Trophoblast cell (in vitro differentiated cells and primary cell): Measurements from ENCODE around the gene KLHL6.
"Not testable (repeated sequence)": the region's sequence is repeated elsewhere in the genome, so short reads cannot be mapped to it uniquely, and the experiment has no call there.

Source experiments
- DNase-seq, 2 donors: peaks; one replicate each; pipeline ENCODE4 v3.0.0-alpha.2; 2016
- H2AFZ ChIP-seq: 2 replicates; pipeline ENCODE4 v1.6.1; 2013; ENCODE audit warnings: low read length, moderate library complexity, mild to moderate bottlenecking; ENCODE audit not compliant: insufficient read depth, poor library complexity
- H2AK5ac ChIP-seq: 2 replicates; pipeline ENCODE4 v1.6.1; 2013; ENCODE audit warnings: mild to moderate bottlenecking, low read length
- H2BK120ac ChIP-seq: 2 replicates; pipeline ENCODE4 v1.6.1; 2013; ENCODE audit warnings: low read length, mild to moderate bottlenecking, moderate library complexity; ENCODE audit not compliant: insufficient read depth, poor library complexity
- H2BK12ac ChIP-seq: 2 replicates; pipeline ENCODE4 v1.6.1; 2013; ENCODE audit warnings: mild to moderate bottlenecking, low read length, moderate library complexity
- H2BK5ac ChIP-seq: 2 replicates; pipeline ENCODE4 v1.6.1; 2013; ENCODE audit warnings: low read length, low read depth, moderate library complexity, mild to moderate bottlenecking; ENCODE audit not compliant: poor library complexity
- H3K14ac ChIP-seq: 2 replicates; pipeline ENCODE4 v1.6.1; 2013; ENCODE audit warnings: mild to moderate bottlenecking, low read length
- H3K18ac ChIP-seq: 2 replicates; pipeline ENCODE4 v1.6.1; 2013; ENCODE audit warnings: mild to moderate bottlenecking, low read length
- H3K23ac ChIP-seq: 2 replicates; pipeline ENCODE4 v1.6.1; 2013; ENCODE audit warnings: low read length
- H3K27ac ChIP-seq: 2 replicates; pipeline ENCODE4 v1.5.1; 2013; ENCODE audit warnings: low read depth, mild to moderate bottlenecking, inconsistent platforms, low read length, moderate library complexity
- H3K27me3 ChIP-seq: 2 replicates; pipeline ENCODE4 v1.6.1; 2013; ENCODE audit warnings: inconsistent platforms, mild to moderate bottlenecking, low read length, moderate library complexity; ENCODE audit not compliant: insufficient read depth
- H3K36me3 ChIP-seq, 2 experiments: 1 replicate in 1 of 2; 2 replicates in 1 of 2; pipeline ENCODE4 v1.6.1; 2013; ENCODE audit warnings: low read length in 2 of 2, mild to moderate bottlenecking in 2 of 2, moderate library complexity in 1 of 2; ENCODE audit not compliant: insufficient read depth in 2 of 2, control insufficient read depth in 1 of 2
- H3K4ac ChIP-seq: 2 replicates; pipeline ENCODE4 v1.6.1; 2013; ENCODE audit warnings: low read depth, mild to moderate bottlenecking, low read length, moderate library complexity
- H3K4me1 ChIP-seq, 2 experiments: 1 replicate in 1 of 2; 2 replicates in 1 of 2; pipeline ENCODE4 v1.6.1; 2013; ENCODE audit warnings: low read length in 2 of 2, mild to moderate bottlenecking in 2 of 2, moderate library complexity in 1 of 2; ENCODE audit not compliant: insufficient read depth in 2 of 2, control insufficient read depth in 1 of 2
- H3K4me2 ChIP-seq: 2 replicates; pipeline ENCODE4 v1.6.1; 2013; ENCODE audit warnings: inconsistent platforms, mild to moderate bottlenecking, low read length, moderate library complexity
- H3K4me3 ChIP-seq: 2 replicates; pipeline ENCODE4 v1.5.1; 2013; ENCODE audit warnings: mild to moderate bottlenecking, low read depth, low read length, inconsistent platforms
- H3K79me1 ChIP-seq: one replicate; pipeline ENCODE4 v1.6.1; 2013; ENCODE audit warnings: low read length
- H3K79me2 ChIP-seq: 2 replicates; pipeline ENCODE4 v1.6.1; 2013; ENCODE audit warnings: low read length, mild to moderate bottlenecking; ENCODE audit not compliant: control insufficient read depth, insufficient read depth, poor library complexity
- H3K9ac ChIP-seq: 2 replicates; pipeline ENCODE4 v1.6.1; 2013; ENCODE audit warnings: mild to moderate bottlenecking, low read length
- H3K9me3 ChIP-seq: 2 replicates; pipeline ENCODE4 v1.6.1; 2013; ENCODE audit warnings: low read depth, mild to moderate bottlenecking, control low read depth, inconsistent platforms, low read length; ENCODE audit not compliant: insufficient read depth
- H4K12ac ChIP-seq: 2 replicates; pipeline ENCODE4 v1.6.1; 2013; ENCODE audit warnings: low read depth, mild to moderate bottlenecking, low read length, moderate library complexity
- H4K8ac ChIP-seq: 2 replicates; pipeline ENCODE4 v1.6.1; 2013; ENCODE audit warnings: low read depth, mild to moderate bottlenecking, low read length, moderate library complexity
- H4K91ac ChIP-seq: one replicate; pipeline ENCODE4 v1.6.1; 2013; ENCODE audit warnings: low read depth, mild to moderate bottlenecking, low read length, moderate library complexity
- WGBS: extraction: QIAGEN DNeasy Blood & Tissue Kit; methylation state at CpG from one replicate; pipeline ENCODE4 v1.1.7; 2013; ENCODE audit warnings: missing lambda C conversion rate; ENCODE audit not compliant: insufficient read length, insufficient coverage; ENCODE audit errors: extremely low coverage; 5-methylcytosine and 5-hydroxymethylcytosine counted together

KLHL6 gene

DNA sequence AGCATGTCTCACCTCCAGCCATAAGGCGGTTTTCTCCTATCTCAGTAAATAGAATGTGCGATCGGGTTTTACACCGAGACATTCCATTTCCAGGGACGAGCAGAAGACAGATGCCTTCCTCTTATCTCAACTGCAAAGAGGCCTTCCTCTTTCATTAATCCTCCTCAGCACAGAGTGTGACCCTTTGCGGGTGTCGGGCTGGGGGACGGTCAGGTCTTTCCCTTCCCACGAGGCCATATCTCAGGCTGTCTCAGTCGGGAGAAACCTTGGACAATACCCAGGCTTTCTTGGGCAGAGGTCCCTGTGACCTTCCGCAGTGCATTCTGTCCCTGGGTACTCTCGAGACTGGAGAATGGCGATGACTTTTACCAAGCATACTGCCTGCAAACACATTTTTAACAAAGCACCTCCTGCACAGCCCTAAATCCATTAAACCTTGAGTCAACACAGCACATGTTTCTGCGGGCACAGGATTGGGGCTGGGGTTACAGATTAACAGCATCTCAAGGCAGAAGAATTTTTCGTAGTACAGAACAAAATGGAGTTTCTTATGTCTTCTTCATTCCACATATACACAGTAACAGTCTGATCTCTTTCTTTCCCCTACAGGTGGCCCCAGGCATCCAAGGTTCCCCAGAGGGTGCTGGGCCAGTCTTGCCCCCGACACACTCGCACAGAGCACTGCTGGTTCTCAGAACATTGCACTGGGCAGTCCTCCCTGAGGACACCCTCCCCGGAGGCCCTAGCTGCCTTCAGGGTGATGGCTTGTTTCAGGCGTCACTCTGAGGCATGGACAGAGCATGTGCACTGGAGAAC, 34.6 kb downstream of the KLHL6 start:
- H3K18ac ChIP-seq, H2AK5ac ChIP-seq, H3K4me1 ChIP-seq, H2BK5ac ChIP-seq, H3K79me1 ChIP-seq, H3K4ac ChIP-seq, H4K91ac ChIP-seq, H2BK12ac ChIP-seq, H3K79me2 ChIP-seq, H4K12ac ChIP-seq, H3K14ac ChIP-seq, H3K4me3 ChIP-seq, H3K23ac ChIP-seq, H3K27ac ChIP-seq, H4K8ac ChIP-seq, H3K27me3 ChIP-seq, H2BK120ac ChIP-seq, H3K9ac ChIP-seq, H3K9me3 ChIP-seq, H2AFZ ChIP-seq, DNase-seq, H3K4me2 ChIP-seq, H3K36me3 ChIP-seq: not testable (repeated sequence)
- no CpG with 5 or more reads among the region's 19 CpGs for WGBS

DNA sequence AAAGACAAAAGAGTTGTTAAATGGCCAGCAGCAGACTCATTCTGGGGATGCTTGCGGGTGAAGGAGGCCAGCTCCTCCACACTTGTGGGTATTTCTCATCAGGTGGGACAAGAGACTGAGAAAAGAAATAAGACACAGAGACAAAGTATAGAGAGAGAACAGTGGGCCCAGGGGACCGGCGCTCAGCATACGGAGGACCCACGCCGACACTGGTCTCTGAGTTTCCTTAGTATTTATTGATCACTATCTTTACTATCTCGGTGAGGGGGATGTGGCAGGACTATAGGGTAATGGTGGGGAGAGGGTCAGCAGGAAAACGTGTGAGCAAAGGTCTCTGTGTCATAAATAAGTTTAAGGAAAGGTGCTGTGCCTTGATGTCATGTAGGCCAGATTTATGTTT, 35.2 kb downstream of the KLHL6 start:
- H3K4me3 ChIP-seq, H2BK5ac ChIP-seq, H3K4ac ChIP-seq, H4K91ac ChIP-seq, H3K4me1 ChIP-seq, H3K4me2 ChIP-seq, H3K14ac ChIP-seq, H3K9me3 ChIP-seq, DNase-seq, H3K18ac ChIP-seq, H2BK12ac ChIP-seq, H3K23ac ChIP-seq, H2AK5ac ChIP-seq, H2AFZ ChIP-seq, H3K36me3 ChIP-seq, H3K9ac ChIP-seq, H3K27ac ChIP-seq, H3K79me1 ChIP-seq, H2BK120ac ChIP-seq, H4K8ac ChIP-seq, H3K27me3 ChIP-seq, H3K79me2 ChIP-seq, H4K12ac ChIP-seq: not testable (repeated sequence)
- WGBS, result no CpG with 5 or more reads among the region's 8 CpGs

DNA sequence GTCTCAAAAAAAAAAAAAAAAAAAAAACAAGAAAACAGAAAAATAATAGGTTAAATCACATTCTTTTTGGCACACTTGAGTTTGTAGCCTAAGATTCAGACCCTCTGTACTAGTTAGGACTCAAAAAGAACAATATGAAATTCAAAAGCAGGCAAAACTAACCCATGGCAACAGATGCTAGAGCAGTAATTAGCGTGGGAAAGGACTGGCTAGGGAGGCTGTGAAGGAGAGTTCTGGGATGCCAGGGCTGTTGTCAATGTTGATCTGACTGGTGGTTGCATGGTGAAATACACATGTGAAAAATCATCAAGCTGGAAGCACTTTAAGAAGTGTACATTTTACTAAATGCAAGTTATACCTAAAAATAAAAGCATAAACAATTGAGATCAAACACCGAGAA, 35.6 kb downstream of the KLHL6 start:
- H3K18ac ChIP-seq, result no peak overlapping the region
- no peak overlapping the region for H4K91ac ChIP-seq
- H2BK120ac ChIP-seq, result no peak overlapping the region
- H2BK5ac ChIP-seq, result no peak overlapping the region
- no peak overlapping the region for H2BK12ac ChIP-seq
- no peaks in the 10 kb centered on the region for H3K36me3 ChIP-seq
- no peak overlapping the region for H3K4me2 ChIP-seq
- H3K4me1 ChIP-seq, result peaks cover 0 to 4% of the 10 kb centered on the region in 2 experiments
- H3K9me3 ChIP-seq, result no peaks in the 10 kb centered on the region
- H3K79me2 ChIP-seq, result no peaks in the 10 kb centered on the region
- H4K12ac ChIP-seq, result no peak overlapping the region
- no peak overlapping the region for H3K27ac ChIP-seq
- no peak overlapping the region for H3K4ac ChIP-seq
- H3K27me3 ChIP-seq, result no peaks in the 10 kb centered on the region
- H4K8ac ChIP-seq, result no peak overlapping the region
- H3K9ac ChIP-seq, result no peak overlapping the region
- H3K23ac ChIP-seq, result no peak overlapping the region
- no peak overlapping the region for H3K4me3 ChIP-seq
- H3K14ac ChIP-seq, result no peak overlapping the region
- no CpG with 5 or more reads among the region's 2 CpGs for WGBS
- no peak overlapping the region for H2AK5ac ChIP-seq
- no peak overlapping the region for H2AFZ ChIP-seq
- H3K79me1 ChIP-seq, result no peaks in the 10 kb centered on the region
- no peak for DNase-seq

DNA sequence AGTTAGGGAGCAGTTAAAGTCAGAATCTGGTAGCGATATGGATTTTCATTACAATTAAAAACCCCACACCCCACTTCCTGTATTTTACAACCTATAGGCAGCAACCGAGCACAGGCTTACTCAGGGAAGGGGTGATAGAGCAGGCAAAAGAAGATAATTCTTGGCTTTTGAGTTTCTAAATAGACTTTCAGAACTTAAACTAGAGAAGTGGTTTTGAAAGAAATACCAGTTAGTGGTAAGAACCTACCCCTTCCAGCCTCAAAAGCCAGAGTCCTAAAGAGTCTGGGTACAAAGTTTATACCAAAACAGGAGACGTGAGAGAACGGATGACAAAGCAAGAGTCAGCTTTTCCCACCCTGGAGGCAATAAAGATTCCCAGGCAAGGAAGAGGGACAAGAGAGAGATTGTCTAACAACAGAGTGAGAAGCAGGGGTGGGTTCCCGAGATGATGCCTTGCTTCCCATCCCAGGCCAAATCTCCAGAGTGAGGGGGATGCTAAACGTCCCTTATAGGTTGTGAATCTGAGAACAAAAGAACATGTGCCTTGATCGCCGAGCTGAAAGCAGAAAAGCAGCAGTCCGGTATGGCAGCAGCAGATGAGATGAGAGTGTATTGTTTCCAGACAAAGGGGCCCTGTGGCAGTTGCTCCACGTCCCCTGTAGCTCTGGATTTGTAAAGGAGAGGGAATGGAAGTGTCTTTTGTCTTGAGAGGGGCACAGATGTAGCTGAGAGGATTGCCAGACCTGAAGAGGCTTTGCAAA, 36.8 kb downstream of the KLHL6 start:
- Histone ChIP-seq H2BK120ac (no peak overlapping the region), H3K4ac (no peak overlapping the region), H2BK12ac (no peak overlapping the region), H3K14ac (no peak overlapping the region), H3K23ac (no peak overlapping the region), H2BK5ac (no peak overlapping the region), H4K12ac (no peak overlapping the region), H3K18ac (no peak overlapping the region), H3K9me3 (no peaks in the 10 kb centered on the region), H3K79me2 (no peaks in the 10 kb centered on the region), H3K4me1 (peaks cover 0 to 4% of the 10 kb centered on the region in 2 experiments), H3K79me1 (no peaks in the 10 kb centered on the region), H3K27ac (no peak overlapping the region), H4K8ac (no peak overlapping the region), H4K91ac (no peak overlapping the region), H2AK5ac (no peak overlapping the region), H2AFZ (no peak overlapping the region), H3K4me2 (no peak overlapping the region), H3K4me3 (no peak overlapping the region), H3K27me3 (no peaks in the 10 kb centered on the region), H3K36me3 (no peaks in the 10 kb centered on the region), H3K9ac (no peak overlapping the region)
- WGBS, result no CpG with 5 or more reads among the region's 10 CpGs
- DNase-seq, result no peak
